ENCODE results near the gene CDYL2. TPM values are rescaled to one million over a fixed set of nuclear protein-coding genes. Genes with fewer than 3 reads are reported as not detected.

CDYL2 gene
- total RNA-seq, 4 donors from 2014 or later, result 5.9 to 13.5 (median 9.2) TPM

- no peak for TF ChIP-seq CTCF (IDR thresholded peaks at IDR 0.05; ENCODE audit: low read depth)
Observed at GRCh38 chr16:80738521-80738920, 65.9 kb downstream of the CDYL2 start.

- no peak for TF ChIP-seq CTCF (IDR thresholded peaks at IDR 0.05; ENCODE audit: low read depth)
Observed at GRCh38 chr16:80735846-80736245, 68.6 kb downstream of the CDYL2 start.

- no peak for TF ChIP-seq CTCF (IDR thresholded peaks at IDR 0.05; ENCODE audit: low read depth)
Observed at GRCh38 chr16:80733407-80733806, 71.0 kb downstream of the CDYL2 start.

DNA sequence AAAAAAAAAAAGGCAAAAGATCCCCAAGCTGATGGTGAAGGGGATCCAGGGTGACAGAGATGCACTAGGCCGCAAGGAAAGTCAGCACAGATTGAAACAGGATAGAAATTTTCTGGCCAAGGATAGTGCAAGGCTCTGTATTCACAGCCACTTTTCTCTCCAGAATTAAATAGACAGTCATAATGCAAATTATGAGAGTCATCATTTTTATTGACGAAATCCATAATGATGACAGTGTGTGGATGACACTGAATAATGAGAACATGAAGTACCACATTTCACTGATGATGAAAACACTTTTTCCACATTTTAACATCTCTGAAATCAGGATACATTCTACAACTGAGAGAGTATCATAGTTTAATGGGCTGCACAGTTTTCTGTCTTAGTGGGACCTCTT, 72.5 kb downstream of the CDYL2 start:
- no peak for TF ChIP-seq CTCF (IDR thresholded peaks at IDR 0.05; ENCODE audit: low read depth)

DNA sequence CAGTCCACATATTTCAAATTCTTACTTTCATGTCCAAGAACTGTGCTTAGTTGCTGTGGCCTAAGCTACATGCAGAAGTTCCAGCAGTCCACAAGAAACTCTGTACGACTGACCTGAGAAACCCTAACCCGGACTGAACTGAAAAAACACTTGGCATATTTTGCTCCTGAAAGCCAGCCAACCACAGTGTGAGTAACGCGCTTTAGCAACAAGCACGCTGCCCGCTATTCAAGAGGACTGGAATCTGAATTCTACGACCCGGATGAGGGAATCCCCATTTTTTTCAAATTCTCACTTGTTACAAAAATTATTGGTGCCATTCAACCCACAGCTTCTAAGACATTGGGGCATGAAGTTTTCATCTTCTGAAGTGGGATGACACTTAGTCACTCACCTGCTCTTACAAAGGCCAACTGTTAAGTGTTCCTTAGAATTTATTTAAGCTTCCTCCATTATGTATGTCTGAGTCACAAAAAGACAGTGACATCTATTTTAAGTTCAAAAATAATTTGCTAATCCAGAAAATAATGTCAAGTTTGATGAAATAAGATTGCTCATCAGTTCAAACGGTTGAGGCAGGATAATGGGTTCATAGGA, 78.7 kb downstream of the CDYL2 start:
- TF ChIP-seq CTCF (IDR thresholded peaks at IDR 0.05; ENCODE audit: low read depth), result no peak

GRCh38 chr16:80723981-80724380, 80.4 kb downstream of the CDYL2 start:
- TF ChIP-seq CTCF (IDR thresholded peaks at IDR 0.05; ENCODE audit: low read depth), result no peak

DNA sequence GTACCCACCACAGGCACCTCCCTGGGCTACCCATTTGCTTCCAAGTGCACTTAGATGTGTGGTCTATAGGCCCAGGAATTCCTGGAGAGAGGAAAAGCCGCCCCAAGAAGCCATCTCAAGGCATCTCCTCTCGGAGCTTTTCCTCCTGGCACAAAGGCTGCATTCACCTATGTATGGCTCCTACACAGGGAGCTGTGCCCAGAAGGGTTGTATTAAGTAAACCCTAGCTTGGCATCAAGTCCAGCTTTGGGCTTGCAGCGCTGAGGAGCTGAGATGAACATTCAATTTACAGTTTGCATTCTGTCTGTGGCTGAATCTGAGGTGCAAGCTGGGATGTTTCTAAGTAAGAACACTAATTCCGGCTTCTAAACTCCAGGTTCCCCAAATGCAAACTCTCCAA, 81.3 kb downstream of the CDYL2 start:
- no peak for TF ChIP-seq CTCF (IDR thresholded peaks at IDR 0.05; ENCODE audit: low read depth)
